Uterus (tissue), 4 donors: Measurements from ENCODE around the gene CCNL2. TPM values are rescaled to one million over a fixed set of nuclear protein-coding genes. Genes with fewer than 3 reads are reported as not detected.
A peak's percentile ranks its signal among the peaks of the same experiment; 100 is the strongest.

ENCODE experiments used
- DNase-seq, 2 donors: peaks; one replicate each; pipeline ENCODE4 v3.0.0-alpha.2; 2019 to 2020
- H3K27ac ChIP-seq, 2 donors: fragments of 200-600 bp; sonication (generic); 1 replicate in 1 of 2; 2 replicates in 1 of 2; pipeline ENCODE4 v1.5.1; 2016 to 2018
- H3K27me3 ChIP-seq, 2 donors: fragments of 200-600 bp; sonication (generic); one replicate each; pipeline ENCODE4 v1.5.1; 2018 to 2019; ENCODE audit warnings: control low read depth in 1 of 2
- H3K36me3 ChIP-seq, 2 donors: fragments of 200-600 bp; sonication (generic); one replicate each; pipeline ENCODE4 v1.5.1; 2019; ENCODE audit warnings: control low read depth in 1 of 2
- H3K4me1 ChIP-seq, 2 donors: fragments of 200-600 bp; sonication (generic); one replicate each; pipeline ENCODE4 v1.5.1; 2018 to 2019; ENCODE audit warnings: control low read depth in 1 of 2
- H3K4me3 ChIP-seq, 2 donors: fragments of 200-600 bp; sonication (generic); 1 replicate in 1 of 2; 2 replicates in 1 of 2; pipeline ENCODE4 v1.5.1; 2018 to 2019; ENCODE audit warnings: mild to moderate bottlenecking in 1 of 2
- H3K9me3 ChIP-seq, 2 donors: fragments of 200-600 bp; sonication (generic); one replicate each; pipeline ENCODE4 v1.5.1; 2019; ENCODE audit warnings: control low read depth in 1 of 2
- POLR2A ChIP-seq, 2 donors: fragments of 450-650 bp; IDR thresholded peaks; one replicate each; pipeline ENCODE4 v1.6.1; 2016; ENCODE audit warnings: antibody characterized with exemption in 2 of 2, mild to moderate bottlenecking in 1 of 2, moderate library complexity in 1 of 2
- intact Hi-C: fragments of 100-400 bp; cut with DNase I; formaldehyde crosslinking; loops from one replicate; pipeline ENCODE4 v1.15.1; 2023; ENCODE audit warnings: low total_unique reads
- total RNA-seq, 4 donors: library from RNA; depleted of rRNA in 3 of 4; stranded (reverse); fragments of >200 nt in 3 of 4; gene quantifications; one replicate each; pipeline versions ENCODE4 v1.1.0 to v1.2.4, GENCODE V29; 2014 to 2023
- TF ChIP-seq, protein P1 (sequence below), 4 experiments: fragments of 200-600 bp in 2 of 4; fragments of 450-650 bp in 2 of 4; sonication (generic) in 2 of 4; IDR thresholded peaks; one replicate each; pipeline ENCODE4 v1.5.1; 2016 to 2019; ENCODE audit warnings: antibody characterized with exemption in 4 of 4, mild to moderate bottlenecking in 2 of 4, moderate library complexity in 1 of 4
- donor health status: DM: yes; HTN: yes; CAD: no.

Gene CCNL2
- total RNA-seq, 4 donors from 2014 or later = 207 to 351 (median 281) TPM

DNA sequence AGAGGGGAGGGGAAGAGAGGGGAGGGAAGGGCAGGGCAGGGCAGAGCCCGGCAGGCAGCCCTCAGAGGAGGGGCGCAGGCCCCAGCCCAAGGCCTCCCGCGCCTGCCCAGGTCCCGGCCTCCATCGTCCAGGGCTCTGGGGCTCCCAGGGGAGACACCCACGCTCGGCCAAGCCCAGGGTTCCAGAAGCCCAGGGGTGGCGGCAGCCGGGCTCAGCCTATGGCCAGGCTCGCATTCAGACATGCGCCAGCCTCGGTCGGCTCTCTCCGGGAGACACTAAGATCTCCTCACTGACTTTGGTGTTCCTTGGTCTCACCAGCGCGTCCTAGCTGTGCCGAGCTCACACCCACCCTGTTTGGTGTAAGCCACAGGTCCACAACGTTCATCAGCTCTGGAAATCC is 29.0 kb upstream of the CCNL2 start:
- no peaks in the 10 kb centered on the region for H3K27me3 ChIP-seq
- H3K4me1 ChIP-seq = peaks cover 9 to 27% of the 10 kb centered on the region in 2 donors
- H3K4me3 ChIP-seq = no peak overlapping the region
- H3K9me3 ChIP-seq = no peaks in the 10 kb centered on the region
- H3K36me3 ChIP-seq = no peaks in the 10 kb centered on the region
- intact Hi-C loops = no loop called here
- DNase-seq = no peak
- no peak for TF ChIP-seq POLR2A (IDR thresholded peaks at IDR 0.05)
- TF ChIP-seq, protein P1, sequence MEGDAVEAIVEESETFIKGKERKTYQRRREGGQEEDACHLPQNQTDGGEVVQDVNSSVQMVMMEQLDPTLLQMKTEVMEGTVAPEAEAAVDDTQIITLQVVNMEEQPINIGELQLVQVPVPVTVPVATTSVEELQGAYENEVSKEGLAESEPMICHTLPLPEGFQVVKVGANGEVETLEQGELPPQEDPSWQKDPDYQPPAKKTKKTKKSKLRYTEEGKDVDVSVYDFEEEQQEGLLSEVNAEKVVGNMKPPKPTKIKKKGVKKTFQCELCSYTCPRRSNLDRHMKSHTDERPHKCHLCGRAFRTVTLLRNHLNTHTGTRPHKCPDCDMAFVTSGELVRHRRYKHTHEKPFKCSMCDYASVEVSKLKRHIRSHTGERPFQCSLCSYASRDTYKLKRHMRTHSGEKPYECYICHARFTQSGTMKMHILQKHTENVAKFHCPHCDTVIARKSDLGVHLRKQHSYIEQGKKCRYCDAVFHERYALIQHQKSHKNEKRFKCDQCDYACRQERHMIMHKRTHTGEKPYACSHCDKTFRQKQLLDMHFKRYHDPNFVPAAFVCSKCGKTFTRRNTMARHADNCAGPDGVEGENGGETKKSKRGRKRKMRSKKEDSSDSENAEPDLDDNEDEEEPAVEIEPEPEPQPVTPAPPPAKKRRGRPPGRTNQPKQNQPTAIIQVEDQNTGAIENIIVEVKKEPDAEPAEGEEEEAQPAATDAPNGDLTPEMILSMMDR (IDR thresholded peaks at IDR 0.05) = no peak
- peak overlapping the region in 1 of 2 donors; percentile 14 for H3K27ac ChIP-seq

DNA sequence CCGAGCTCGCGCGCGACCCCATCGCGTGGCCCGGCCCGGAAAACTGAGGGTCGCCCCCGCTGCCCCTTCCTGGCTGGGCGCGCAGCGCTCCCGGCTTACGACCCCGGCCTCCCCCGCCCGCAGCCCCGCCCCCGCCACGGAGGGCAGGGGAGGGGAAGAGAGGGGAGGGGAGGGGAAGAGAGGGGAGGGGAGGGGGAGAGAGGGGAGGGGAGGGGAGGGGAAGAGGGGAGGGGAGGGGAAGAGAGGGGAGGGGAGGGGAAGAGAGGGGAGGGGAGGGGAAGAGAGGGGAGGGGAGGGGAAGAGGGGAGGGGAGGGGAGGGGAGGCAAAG is 28.6 kb upstream of the CCNL2 start:
- H3K27ac ChIP-seq = peak overlapping the region; percentile 45 to 77
- H3K4me3 ChIP-seq = peak overlapping the region; percentile 2 to 36
- no peaks in the 10 kb centered on the region for H3K9me3 ChIP-seq
- TF ChIP-seq POLR2A (IDR thresholded peaks at IDR 0.05) = no peak
- TF ChIP-seq, protein P1 (IDR thresholded peaks at IDR 0.05) = no peak
- no peaks in the 10 kb centered on the region for H3K27me3 ChIP-seq
- no peak for DNase-seq
- no peaks in the 10 kb centered on the region for H3K36me3 ChIP-seq
- intact Hi-C loops = no loop called here
- H3K4me1 ChIP-seq = peaks cover 9 to 25% of the 10 kb centered on the region in 2 donors

DNA sequence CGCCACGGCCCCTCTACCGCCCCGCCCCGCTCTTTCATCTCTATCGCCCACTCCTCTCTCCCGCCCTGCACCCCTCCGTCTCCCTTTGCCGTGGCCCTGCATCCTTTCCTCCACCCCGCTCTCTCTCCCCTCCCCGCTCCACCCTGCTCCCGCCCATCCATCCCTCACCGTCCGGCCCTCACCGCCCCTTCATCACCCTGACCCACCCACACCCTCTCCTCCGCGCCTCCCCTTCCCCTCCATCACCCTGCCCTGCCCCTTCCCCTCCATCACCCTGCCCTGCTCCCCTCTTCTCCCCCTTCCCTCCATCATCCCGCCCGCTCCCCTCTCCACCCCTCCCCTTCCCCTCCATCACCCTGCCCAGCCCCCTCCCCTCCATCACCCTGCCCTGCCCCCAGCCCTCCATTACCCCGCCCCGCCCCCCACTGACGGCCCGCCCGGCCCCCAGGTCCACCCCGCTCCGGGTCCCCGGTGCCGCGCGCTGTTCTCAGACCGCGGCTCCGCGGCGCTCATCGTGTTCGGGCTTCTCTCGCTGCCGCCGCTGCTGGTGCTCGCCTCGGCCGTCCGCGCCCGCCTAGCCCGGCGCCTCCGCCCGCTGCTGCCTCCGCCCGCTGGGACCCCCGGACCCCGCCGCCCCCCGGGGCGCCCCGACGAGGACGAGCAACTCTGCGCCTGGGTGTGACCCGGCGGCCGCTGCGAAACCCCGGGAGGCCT is 28.1 kb upstream of the CCNL2 start:
- no peak for TF ChIP-seq POLR2A (IDR thresholded peaks at IDR 0.05)
- TF ChIP-seq, protein P1 (IDR thresholded peaks at IDR 0.05) = no peak
- Histone ChIP-seq H3K4me1 (peaks cover 9 to 20% of the 10 kb centered on the region in 2 donors), H3K27me3 (no peaks in the 10 kb centered on the region), H3K9me3 (no peaks in the 10 kb centered on the region), H3K36me3 (no peaks in the 10 kb centered on the region), H3K4me3 (peak overlapping the region; percentile 2 to 36), H3K27ac (peak overlapping the region; percentile 45 to 77)
- intact Hi-C loops = no loop called here
- no peak for DNase-seq

DNA sequence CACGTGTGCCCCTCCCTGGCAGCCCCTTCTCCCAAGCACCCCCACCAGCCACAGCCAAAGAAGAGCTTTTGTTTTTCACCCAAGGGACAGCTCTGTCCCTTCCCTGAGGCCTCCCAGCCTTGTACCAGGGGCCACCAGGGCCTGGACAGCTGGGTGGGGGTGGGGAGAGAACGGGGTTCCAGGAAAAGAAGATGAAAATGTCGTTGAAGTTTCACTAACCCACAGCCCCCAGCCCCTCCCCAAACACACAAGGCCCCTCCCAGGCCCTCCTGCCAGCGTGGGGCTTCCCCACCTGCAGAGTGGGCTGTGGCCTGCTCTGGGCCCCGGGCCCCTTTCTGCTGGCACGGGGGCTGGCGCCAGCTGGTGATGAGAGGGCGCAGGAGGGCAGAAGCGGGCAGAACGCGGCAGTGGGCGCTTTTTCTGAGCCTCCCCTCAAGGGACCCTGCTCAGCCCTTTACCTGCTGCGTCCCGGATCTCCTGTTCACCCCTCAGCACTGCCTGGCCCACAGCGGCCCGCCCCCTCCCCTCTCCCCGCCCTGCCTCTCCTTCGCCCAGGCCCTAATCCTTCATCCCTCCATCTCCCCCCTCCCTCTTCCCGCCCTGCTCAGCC is 27.5 kb upstream of the CCNL2 start:
- DNase-seq = no peak
- no peak overlapping the region for H3K27ac ChIP-seq
- H3K36me3 ChIP-seq = no peaks in the 10 kb centered on the region
- no peaks in the 10 kb centered on the region for H3K27me3 ChIP-seq
- H3K4me3 ChIP-seq = no peak overlapping the region
- intact Hi-C loops = no loop called here
- H3K4me1 ChIP-seq = peaks cover 9 to 13% of the 10 kb centered on the region in 2 donors
- TF ChIP-seq, protein P1 (IDR thresholded peaks at IDR 0.05) = no peak
- H3K9me3 ChIP-seq = no peaks in the 10 kb centered on the region

DNA sequence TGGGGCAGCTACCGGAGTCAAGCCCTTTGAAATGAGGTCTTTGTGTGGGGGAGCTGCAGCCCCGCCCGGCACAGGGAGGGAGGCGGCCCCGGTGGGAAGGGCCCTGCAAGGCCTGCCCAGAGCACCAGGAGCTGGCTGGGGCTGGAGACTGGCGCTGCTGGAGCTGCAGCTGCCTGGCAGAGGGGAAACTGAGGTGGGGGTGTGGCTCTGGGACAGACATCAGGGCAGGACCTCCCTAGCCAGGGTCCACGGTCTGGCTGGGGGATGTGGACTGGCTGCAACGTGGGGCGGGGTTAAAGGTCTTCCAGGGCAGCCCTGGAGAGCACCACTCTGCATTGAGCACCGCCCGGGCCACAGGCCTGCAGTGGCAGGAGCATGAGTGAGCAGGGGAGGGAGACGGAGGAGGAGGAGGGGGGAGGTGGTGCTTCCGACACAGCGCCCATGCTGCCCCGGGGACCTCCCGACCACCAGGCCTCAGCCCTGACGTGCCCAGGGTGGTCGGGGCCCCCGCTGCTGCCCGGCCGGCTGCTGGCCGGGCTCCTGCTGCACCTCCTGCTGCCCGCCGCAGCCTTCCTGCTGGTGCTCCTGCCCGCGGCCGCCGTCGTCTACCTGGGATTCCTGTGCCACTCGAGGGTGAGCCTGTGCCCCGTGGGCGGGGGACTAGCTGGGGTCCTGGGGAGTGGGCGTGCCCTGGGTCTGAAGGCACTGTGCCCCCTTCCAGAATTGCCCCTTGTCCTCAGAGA is 26.8 kb upstream of the CCNL2 start:
- no peaks in the 10 kb centered on the region for H3K27me3 ChIP-seq
- no peaks in the 10 kb centered on the region for H3K9me3 ChIP-seq
- H3K27ac ChIP-seq = no peak overlapping the region
- no peak overlapping the region for H3K4me3 ChIP-seq
- TF ChIP-seq, protein P1 (IDR thresholded peaks at IDR 0.05) = no peak
- TF ChIP-seq POLR2A (IDR thresholded peaks at IDR 0.05) = no peak
- intact Hi-C loops = no loop called here
- no peak for DNase-seq
- H3K36me3 ChIP-seq = no peaks in the 10 kb centered on the region
- H3K4me1 ChIP-seq = peaks cover 7 to 9% of the 10 kb centered on the region in 2 donors
